ENCODE results near the gene FAM47A.

The FAM47A gene

GRCh38 chrX:34132028-34132427, at the start of gene FAM47A:
FAM47A (minus strand) TSS chrX:34132314; CDS start chrX:34132278, 36 bp downstream.
- no peaks in the 10 kb centered on the region for H3K36me3 ChIP-seq (ENCODE audit: insufficient read depth, low read length)
- H3K9ac ChIP-seq (ENCODE audit: low read length): no peak within 1 kb of the TSS
- H3K27me3 ChIP-seq (ENCODE audit: control insufficient read depth in 1 of 2, insufficient read depth in 2 of 2, low read length in 2 of 2): no peaks in the 10 kb centered on the region
- no peaks in the 10 kb centered on the region for H3K4me1 ChIP-seq (ENCODE audit: insufficient read depth, low read length)
- no peak within 1 kb of the TSS for H3K27ac ChIP-seq (ENCODE audit: low read depth, low read length)
- no peaks in the 10 kb centered on the region for H3K9me3 ChIP-seq (ENCODE audit: low read length)
- H3K4me3 ChIP-seq (ENCODE audit: low read depth in 1 of 2, low read length in 2 of 2): no peak within 1 kb of the TSS

GRCh38 chrX:34147345-34147744, 15.2 kb upstream of the FAM47A start:
- Histone ChIP-seq H3K4me3 (ENCODE audit: low read depth in 1 of 2, low read length in 2 of 2) (no peak overlapping the region), H3K27ac (ENCODE audit: low read depth, low read length) (no peak overlapping the region), H3K4me1 (ENCODE audit: insufficient read depth, low read length) (no peaks in the 10 kb centered on the region), H3K36me3 (ENCODE audit: insufficient read depth, low read length) (no peaks in the 10 kb centered on the region), H3K9ac (ENCODE audit: low read length) (no peak overlapping the region), H3K27me3 (ENCODE audit: control insufficient read depth in 1 of 2, insufficient read depth in 2 of 2, low read length in 2 of 2) (no peaks in the 10 kb centered on the region), H3K9me3 (ENCODE audit: low read length) (no peaks in the 10 kb centered on the region)

- Histone ChIP-seq H3K9ac (ENCODE audit: low read length) (no peak overlapping the region), H3K36me3 (ENCODE audit: insufficient read depth, low read length) (no peaks in the 10 kb centered on the region), H3K27me3 (ENCODE audit: control insufficient read depth in 1 of 2, insufficient read depth in 2 of 2, low read length in 2 of 2) (no peaks in the 10 kb centered on the region), H3K27ac (ENCODE audit: low read depth, low read length) (no peak overlapping the region), H3K4me3 (ENCODE audit: low read depth in 1 of 2, low read length in 2 of 2) (no peak overlapping the region), H3K4me1 (ENCODE audit: insufficient read depth, low read length) (no peaks in the 10 kb centered on the region), H3K9me3 (ENCODE audit: low read length) (no peaks in the 10 kb centered on the region)
Measured at GRCh38 chrX:34146906-34147305, 14.8 kb upstream of the FAM47A start.

- Histone ChIP-seq H3K4me1 (ENCODE audit: insufficient read depth, low read length) (no peaks in the 10 kb centered on the region), H3K9me3 (ENCODE audit: low read length) (no peaks in the 10 kb centered on the region), H3K36me3 (ENCODE audit: insufficient read depth, low read length) (no peaks in the 10 kb centered on the region), H3K27ac (ENCODE audit: low read depth, low read length) (no peak overlapping the region), H3K4me3 (ENCODE audit: low read depth in 1 of 2, low read length in 2 of 2) (no peak overlapping the region), H3K27me3 (ENCODE audit: control insufficient read depth in 1 of 2, insufficient read depth in 2 of 2, low read length in 2 of 2) (no peaks in the 10 kb centered on the region), H3K9ac (ENCODE audit: low read length) (no peak overlapping the region)
Measured at GRCh38 chrX:34144246-34144645, 12.1 kb upstream of the FAM47A start.

GRCh38 chrX:34140816-34141215, 8.7 kb upstream of the FAM47A start:
- no peaks in the 10 kb centered on the region for H3K36me3 ChIP-seq (ENCODE audit: insufficient read depth, low read length)
- H3K27ac ChIP-seq (ENCODE audit: low read depth, low read length): no peak overlapping the region
- H3K4me1 ChIP-seq (ENCODE audit: insufficient read depth, low read length): no peaks in the 10 kb centered on the region
- H3K9ac ChIP-seq (ENCODE audit: low read length): no peak overlapping the region
- H3K27me3 ChIP-seq (ENCODE audit: control insufficient read depth in 1 of 2, insufficient read depth in 2 of 2, low read length in 2 of 2): no peaks in the 10 kb centered on the region
- H3K9me3 ChIP-seq (ENCODE audit: low read length): no peaks in the 10 kb centered on the region
- no peak overlapping the region for H3K4me3 ChIP-seq (ENCODE audit: low read depth in 1 of 2, low read length in 2 of 2)

GRCh38 chrX:34130980-34131744, 952 bp downstream of the FAM47A start:
- H3K27me3 ChIP-seq (ENCODE audit: control insufficient read depth in 1 of 2, insufficient read depth in 2 of 2, low read length in 2 of 2): no peaks in the 10 kb centered on the region
- H3K4me1 ChIP-seq (ENCODE audit: insufficient read depth, low read length): no peaks in the 10 kb centered on the region
- no peaks in the 10 kb centered on the region for H3K9me3 ChIP-seq (ENCODE audit: low read length)
- H3K36me3 ChIP-seq (ENCODE audit: insufficient read depth, low read length): no peaks in the 10 kb centered on the region
- no peak overlapping the region for H3K4me3 ChIP-seq (ENCODE audit: low read depth in 1 of 2, low read length in 2 of 2)
- H3K27ac ChIP-seq (ENCODE audit: low read depth, low read length): no peak overlapping the region
- H3K9ac ChIP-seq (ENCODE audit: low read length): no peak overlapping the region

- H3K27ac ChIP-seq (ENCODE audit: low read depth, low read length): no peak overlapping the region
- no peaks in the 10 kb centered on the region for H3K4me1 ChIP-seq (ENCODE audit: insufficient read depth, low read length)
- H3K27me3 ChIP-seq (ENCODE audit: control insufficient read depth in 1 of 2, insufficient read depth in 2 of 2, low read length in 2 of 2): no peaks in the 10 kb centered on the region
- no peaks in the 10 kb centered on the region for H3K9me3 ChIP-seq (ENCODE audit: low read length)
- H3K9ac ChIP-seq (ENCODE audit: low read length): no peak overlapping the region
- no peak overlapping the region for H3K4me3 ChIP-seq (ENCODE audit: low read depth in 1 of 2, low read length in 2 of 2)
- no peaks in the 10 kb centered on the region for H3K36me3 ChIP-seq (ENCODE audit: insufficient read depth, low read length)
Measured at GRCh38 chrX:34130501-34130900, 1.6 kb downstream of the FAM47A start.

- H3K27ac ChIP-seq (ENCODE audit: low read depth, low read length): no peak overlapping the region
- no peaks in the 10 kb centered on the region for H3K9me3 ChIP-seq (ENCODE audit: low read length)
- no peak overlapping the region for H3K9ac ChIP-seq (ENCODE audit: low read length)
- no peaks in the 10 kb centered on the region for H3K4me1 ChIP-seq (ENCODE audit: insufficient read depth, low read length)
- H3K36me3 ChIP-seq (ENCODE audit: insufficient read depth, low read length): no peaks in the 10 kb centered on the region
- H3K4me3 ChIP-seq (ENCODE audit: low read depth in 1 of 2, low read length in 2 of 2): no peak overlapping the region
- H3K27me3 ChIP-seq (ENCODE audit: control insufficient read depth in 1 of 2, insufficient read depth in 2 of 2, low read length in 2 of 2): no peaks in the 10 kb centered on the region
Measured at GRCh38 chrX:34126011-34126410, 6.1 kb downstream of the FAM47A start.

GRCh38 chrX:34119122-34119521, 13.0 kb downstream of the FAM47A start:
- no peaks in the 10 kb centered on the region for H3K9me3 ChIP-seq (ENCODE audit: low read length)
- H3K4me3 ChIP-seq (ENCODE audit: low read depth in 1 of 2, low read length in 2 of 2): no peak overlapping the region
- no peaks in the 10 kb centered on the region for H3K4me1 ChIP-seq (ENCODE audit: insufficient read depth, low read length)
- no peaks in the 10 kb centered on the region for H3K36me3 ChIP-seq (ENCODE audit: insufficient read depth, low read length)
- no peaks in the 10 kb centered on the region for H3K27me3 ChIP-seq (ENCODE audit: control insufficient read depth in 1 of 2, insufficient read depth in 2 of 2, low read length in 2 of 2)
- no peak overlapping the region for H3K27ac ChIP-seq (ENCODE audit: low read depth, low read length)
- H3K9ac ChIP-seq (ENCODE audit: low read length): no peak overlapping the region

GRCh38 chrX:34112459-34112858, 19.7 kb downstream of the FAM47A start:
- no peak overlapping the region for H3K9ac ChIP-seq (ENCODE audit: low read length)
- no peak overlapping the region for H3K27ac ChIP-seq (ENCODE audit: low read depth, low read length)
- no peaks in the 10 kb centered on the region for H3K4me1 ChIP-seq (ENCODE audit: insufficient read depth, low read length)
- no peaks in the 10 kb centered on the region for H3K36me3 ChIP-seq (ENCODE audit: insufficient read depth, low read length)
- H3K27me3 ChIP-seq (ENCODE audit: control insufficient read depth in 1 of 2, insufficient read depth in 2 of 2, low read length in 2 of 2): no peaks in the 10 kb centered on the region
- no peak overlapping the region for H3K4me3 ChIP-seq (ENCODE audit: low read depth in 1 of 2, low read length in 2 of 2)
- no peaks in the 10 kb centered on the region for H3K9me3 ChIP-seq (ENCODE audit: low read length)

All from muscle layer of colon (tissue), 2 donors.